Measurements from ENCODE around the gene FAM20C. TPM values are rescaled to one million over a fixed set of nuclear protein-coding genes. Genes with fewer than 3 reads are reported as not detected.

The FAM20C gene
- total and polyA plus RNA-seq, 7 donors = 3.0 to 51.3 (median 21.0) TPM

GRCh38 chr7:250523-250922 is 58.2 kb downstream of the FAM20C start:
- DNase-seq = no peak
- no peaks in the 10 kb centered on the region for H3K4me1 ChIP-seq
- H3K9me3 ChIP-seq = no peaks in the 10 kb centered on the region
- peaks cover under 1 to 99% (median 59%) of the 10 kb centered on the region in 4 donors for H3K36me3 ChIP-seq
- H3K4me3 ChIP-seq = no peak overlapping the region
- no peaks in the 10 kb centered on the region for H3K27me3 ChIP-seq
- WGBS, 2 donors = 90 to 92% methylated on average over 15 of the region's 15 CpGs
- intact Hi-C loops (cut with DNase I) = no loop called here
- TF ChIP-seq POLR2AphosphoS5 (IDR thresholded peaks at IDR 0.05) (no peak), CTCF (IDR thresholded peaks at IDR 0.05) (no peak), POLR2A (IDR thresholded peaks at IDR 0.05) (no peak), EP300 (IDR thresholded peaks at IDR 0.05) (no peak)
- H3K27ac ChIP-seq = no peak overlapping the region

GRCh38 chr7:251005-251404 is 58.6 kb downstream of the FAM20C start:
- WGBS, 2 donors = 96 to 97% methylated on average over 20 of the region's 20 CpGs
- Histone ChIP-seq H3K9me3 (no peaks in the 10 kb centered on the region), H3K27me3 (no peaks in the 10 kb centered on the region), H3K4me1 (no peaks in the 10 kb centered on the region), H3K4me3 (no peak overlapping the region), H3K27ac (no peak overlapping the region), H3K36me3 (peaks cover 5 to 99% (median 59%) of the 10 kb centered on the region in 4 donors)
- DNase-seq = no peak
- TF ChIP-seq CTCF (IDR thresholded peaks at IDR 0.05) (no peak), POLR2AphosphoS5 (IDR thresholded peaks at IDR 0.05) (no peak), POLR2A (IDR thresholded peaks at IDR 0.05) (no peak), EP300 (IDR thresholded peaks at IDR 0.05) (no peak)
- intact Hi-C loops (cut with DNase I) = no loop called here

GRCh38 chr7:251446-252175 is 59.2 kb downstream of the FAM20C start:
- H3K9me3 ChIP-seq = no peaks in the 10 kb centered on the region
- H3K36me3 ChIP-seq = peaks cover 10 to 100% (median 60%) of the 10 kb centered on the region in 4 donors
- 90 to 91% methylated on average over 21 of the region's 21 CpGs for WGBS, 2 donors
- no peak overlapping the region for H3K4me3 ChIP-seq
- H3K4me1 ChIP-seq = no peaks in the 10 kb centered on the region
- intact Hi-C loops (cut with DNase I) = no loop called here
- DNase-seq = no peak
- no peak overlapping the region for H3K27ac ChIP-seq
- no peak for TF ChIP-seq POLR2AphosphoS5 (IDR thresholded peaks at IDR 0.05)
- TF ChIP-seq EP300 (IDR thresholded peaks at IDR 0.05) = no peak
- no peak for TF ChIP-seq POLR2A (IDR thresholded peaks at IDR 0.05)
- TF ChIP-seq CTCF (IDR thresholded peaks at IDR 0.05) = no peak
- no peaks in the 10 kb centered on the region for H3K27me3 ChIP-seq

- WGBS, 2 donors = 92 to 93% methylated on average over 29 of the region's 29 CpGs
- Histone ChIP-seq H3K4me3 (no peak overlapping the region), H3K4me1 (no peaks in the 10 kb centered on the region), H3K27me3 (no peaks in the 10 kb centered on the region), H3K9me3 (no peaks in the 10 kb centered on the region), H3K36me3 (peaks cover 18 to 100% (median 61%) of the 10 kb centered on the region in 4 donors), H3K27ac (no peak overlapping the region)
- intact Hi-C loops (cut with DNase I) = no loop called here
- no peak for DNase-seq
- TF ChIP-seq CTCF (IDR thresholded peaks at IDR 0.05) (no peak), POLR2AphosphoS5 (IDR thresholded peaks at IDR 0.05) (no peak), EP300 (IDR thresholded peaks at IDR 0.05) (no peak), POLR2A (IDR thresholded peaks at IDR 0.05) (no peak)
These were observed 60.0 kb downstream of the FAM20C start for GRCh38 chr7:252216-252965.
